Smooth muscle cell (in vitro differentiated cells): ENCODE results near the gene SLC11A1. TPM values are rescaled to one million over a fixed set of nuclear protein-coding genes. Genes with fewer than 3 reads are reported as not detected.
A peak's percentile ranks its signal among the peaks of the same experiment; 100 is the strongest.

Source experiments
- DNase-seq: peaks from one replicate; lab custom pipeline; 2025; ENCODE audit not compliant: unreplicated experiment; lab: John Stamatoyannopoulos, UW
- H2AFZ ChIP-seq: fragments of 200-600 bp; sonication (generic); 2 replicates; pipeline ENCODE4 v1.6.0; 2016; ENCODE audit warnings: antibody characterized with exemption, low read depth, mild to moderate bottlenecking
- H3F3A ChIP-seq: fragments of 200-600 bp; sonication (generic); 2 replicates; pipeline ENCODE4 v1.6.0; 2017; ENCODE audit warnings: antibody characterized with exemption, low read depth
- H3K27ac ChIP-seq: fragments of 200-600 bp; sonication (generic); 2 replicates; pipeline ENCODE4 v1.5.1; 2016; ENCODE audit warnings: low read depth, mild to moderate bottlenecking
- H3K27me3 ChIP-seq: fragments of 200-600 bp; sonication (generic); 2 replicates; pipeline ENCODE4 v1.6.1; 2016; ENCODE audit warnings: low read depth, mild to moderate bottlenecking
- H3K36me3 ChIP-seq: fragments of 200-600 bp; sonication (generic); 2 replicates; pipeline ENCODE4 v1.5.1; 2016; ENCODE audit warnings: low read depth
- H3K4me1 ChIP-seq: fragments of 200-600 bp; sonication (generic); 2 replicates; pipeline ENCODE4 v1.5.1; 2016; ENCODE audit warnings: low read depth
- H3K4me2 ChIP-seq: fragments of 200-600 bp; sonication (generic); 2 replicates; pipeline ENCODE4 v1.6.0; 2016; ENCODE audit warnings: mild to moderate bottlenecking
- H3K4me3 ChIP-seq: fragments of 200-600 bp; sonication (generic); 2 replicates; pipeline ENCODE4 v1.5.1; 2016; ENCODE audit warnings: mild to moderate bottlenecking
- H3K79me2 ChIP-seq: fragments of 200-600 bp; sonication (generic); 2 replicates; pipeline ENCODE4 v1.6.0; 2016; ENCODE audit warnings: low read depth, mild to moderate bottlenecking
- H3K9ac ChIP-seq: fragments of 200-600 bp; sonication (generic); 2 replicates; pipeline ENCODE4 v1.6.0; 2016; ENCODE audit warnings: low read depth
- H3K9me3 ChIP-seq: fragments of 200-600 bp; sonication (generic); replicated peaks from 2 replicates; pipeline ENCODE4 v1.5.1; 2016; ENCODE audit warnings: low read depth
- H4K20me1 ChIP-seq: fragments of 200-600 bp; sonication (generic); 2 replicates; pipeline ENCODE4 v1.6.0; 2016; ENCODE audit warnings: low read depth
- CTCF ChIP-seq: fragments of 200-600 bp; sonication (generic); IDR thresholded peaks from 2 replicates; pipeline ENCODE4 v1.5.1; 2017; ENCODE audit warnings: borderline replicate concordance, mild to moderate bottlenecking, antibody characterized with exemption; ENCODE audit not compliant: insufficient read depth, poor library complexity, severe bottlenecking
- WGBS: methylation state at CpG from one replicate; pipeline ENCODE4 v1.1.7; 2016; ENCODE audit warnings: low lambda C conversion rate; 5-methylcytosine and 5-hydroxymethylcytosine counted together
- polyA plus RNA-seq: library from polyadenylated mRNA; unstranded; fragments of >200 nt; fragmentation: Nextera tagmentation; extraction: Ambion mirVana; gene quantifications from 2 replicates; pipeline ENCODE4 v1.2.1, GENCODE V29; 2016
- total RNA-seq: library from RNA; depleted of rRNA; stranded (reverse); fragments of >200 nt; gene quantifications from 2 replicates; pipeline ENCODE4 v1.2.3, GENCODE V29; 2014

The SLC11A1 gene
- total and polyA plus RNA-seq, 2 experiments from 2014 or later = 0.31 to 0.38 TPM

- H3K4me1 ChIP-seq = peaks cover 1% of the 10 kb centered on the region
- no peaks in the 10 kb centered on the region for H3K36me3 ChIP-seq
- WGBS = 95% methylated on average over 8 of the region's 8 CpGs
- H2AFZ ChIP-seq = no peak overlapping the region
- no peaks in the 10 kb centered on the region for H3K79me2 ChIP-seq
- no peak for TF ChIP-seq CTCF
- DNase-seq = no peak
- no peaks in the 10 kb centered on the region for H3K9me3 ChIP-seq
- no peak overlapping the region for H3K4me3 ChIP-seq
- H3K27ac ChIP-seq = no peak overlapping the region
- H3F3A ChIP-seq = peaks cover 16% of the 10 kb centered on the region
- no peak overlapping the region for H3K4me2 ChIP-seq
- H3K27me3 ChIP-seq = no peaks in the 10 kb centered on the region
- no peak overlapping the region for H3K9ac ChIP-seq
- no peaks in the 10 kb centered on the region for H4K20me1 ChIP-seq
These were observed 19.5 kb upstream of the SLC11A1 start for GRCh38 chr2:218362606-218363005.

GRCh38 chr2:218363736-218364135 lies 18.3 kb upstream of the SLC11A1 start:
- Histone ChIP-seq H2AFZ (no peak overlapping the region), H4K20me1 (no peaks in the 10 kb centered on the region), H3K79me2 (no peaks in the 10 kb centered on the region), H3K9me3 (no peaks in the 10 kb centered on the region), H3K36me3 (no peaks in the 10 kb centered on the region), H3K9ac (no peak overlapping the region), H3K4me3 (no peak overlapping the region), H3K4me1 (peaks cover 2% of the 10 kb centered on the region), H3K27me3 (no peaks in the 10 kb centered on the region), H3K27ac (no peak overlapping the region), H3K4me2 (no peak overlapping the region), H3F3A (peaks cover 22% of the 10 kb centered on the region)
- DNase-seq = no peak
- no peak for TF ChIP-seq CTCF
- WGBS = 93% methylated on average over 3 of the region's 3 CpGs

- Histone ChIP-seq H3K4me2 (no peak overlapping the region), H3K9me3 (no peaks in the 10 kb centered on the region), H3K27me3 (no peaks in the 10 kb centered on the region), H3K4me3 (no peak overlapping the region), H3K9ac (no peak overlapping the region), H2AFZ (no peak overlapping the region), H4K20me1 (no peaks in the 10 kb centered on the region), H3F3A (peaks cover 27% of the 10 kb centered on the region), H3K27ac (no peak overlapping the region), H3K79me2 (no peaks in the 10 kb centered on the region), H3K36me3 (no peaks in the 10 kb centered on the region), H3K4me1 (peaks cover 4% of the 10 kb centered on the region)
- no peak for TF ChIP-seq CTCF
- DNase-seq = no peak
- 96% methylated on average over 6 of the region's 6 CpGs for WGBS
These were observed 17.9 kb upstream of the SLC11A1 start for GRCh38 chr2:218364196-218364595.

GRCh38 chr2:218366621-218367414 lies 15.3 kb upstream of the SLC11A1 start:
- 88% methylated on average over 9 of the region's 9 CpGs for WGBS
- Histone ChIP-seq H3F3A (peaks cover 44% of the 10 kb centered on the region), H3K9me3 (no peaks in the 10 kb centered on the region), H3K27me3 (no peaks in the 10 kb centered on the region), H3K4me2 (peak overlapping the region; percentile 79), H3K4me1 (peaks cover 4% of the 10 kb centered on the region), H3K27ac (peak overlapping the region; percentile 79), H3K4me3 (peak overlapping the region; percentile 39), H3K79me2 (no peaks in the 10 kb centered on the region), H3K9ac (peak overlapping the region; percentile 22), H4K20me1 (no peaks in the 10 kb centered on the region), H2AFZ (peak overlapping the region; percentile 54), H3K36me3 (no peaks in the 10 kb centered on the region)
- DNase-seq = no peak
- no peak for TF ChIP-seq CTCF
